ENCODE measurements around the gene ZNF397. TPM values are rescaled to one million over a fixed set of nuclear protein-coding genes. Genes with fewer than 3 reads are reported as not detected.

ZNF397 gene
- polyA plus RNA-seq, 1 donor from 2014 or later, result 58.7 TPM

GRCh38 chr18:35201256-35201931 is 39.4 kb upstream of the ZNF397 start:
- Histone ChIP-seq H2AFZ (ENCODE audit: low read depth, low read length) (no peak overlapping the region), H3K27ac (ENCODE audit: low read length) (no peak overlapping the region), H3K36me3 (ENCODE audit: insufficient read depth, low read length) (no peaks in the 10 kb centered on the region)

DNA sequence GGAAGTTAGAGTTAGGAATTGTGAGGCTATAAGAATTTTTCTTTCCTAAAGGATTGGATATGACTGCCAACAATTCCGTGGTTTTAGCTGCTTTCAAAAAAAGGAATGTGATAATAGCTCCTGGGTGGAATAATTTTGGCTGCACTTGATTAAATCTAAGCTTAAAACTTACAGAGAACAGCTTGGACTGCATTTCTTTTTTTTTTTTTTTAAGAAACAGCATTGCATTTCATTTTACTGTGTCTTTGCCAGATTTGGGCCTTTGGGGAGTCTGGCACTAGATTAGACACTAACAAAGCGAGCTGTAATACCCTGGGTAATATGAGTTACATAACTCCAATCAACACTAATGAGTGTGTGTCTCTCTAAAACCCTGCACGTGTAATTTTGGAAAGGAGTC is 37.8 kb upstream of the ZNF397 start:
- no peaks in the 10 kb centered on the region for H3K9me2 ChIP-seq (ENCODE audit: insufficient read depth, low read length)
- H4K20me1 ChIP-seq (ENCODE audit: insufficient read depth), result no peaks in the 10 kb centered on the region
- no peaks in the 10 kb centered on the region for H3K9me3 ChIP-seq (ENCODE audit: low read length)
- no peak overlapping the region for H3K27ac ChIP-seq (ENCODE audit: low read length)
- H3K4me2 ChIP-seq (ENCODE audit: low read length), result no peak overlapping the region
- H3F3A ChIP-seq (ENCODE audit: insufficient read depth, low read length, poor library complexity, severe bottlenecking), result no peaks in the 10 kb centered on the region
- no peak overlapping the region for H3K4me3 ChIP-seq (ENCODE audit: low read length)
- no peak overlapping the region for H3K9ac ChIP-seq (ENCODE audit: low read length)
- H3K79me2 ChIP-seq (replicated peaks; ENCODE audit: insufficient read depth, low read length), result no peaks in the 10 kb centered on the region
- H2AFZ ChIP-seq (ENCODE audit: low read depth, low read length), result no peak overlapping the region
- H3K36me3 ChIP-seq (ENCODE audit: insufficient read depth, low read length), result no peaks in the 10 kb centered on the region
- no peaks in the 10 kb centered on the region for H3K27me3 ChIP-seq (ENCODE audit: insufficient read depth, low read depth, low read length)
- TF ChIP-seq RAD21 (conservative IDR thresholded peaks at IDR 0.05) (no peak), POLR2AphosphoS5 (IDR thresholded peaks at IDR 0.05) (no peak), MXI1 (conservative IDR thresholded peaks at IDR 0.05; ENCODE audit: poor library complexity, severe bottlenecking) (no peak), EZH2 (IDR thresholded peaks at IDR 0.05; ENCODE audit: borderline replicate concordance, insufficient read depth, low read length, poor library complexity, severe bottlenecking) (no peak), REST (IDR thresholded peaks at IDR 0.05; ENCODE audit: borderline replicate concordance) (no peak), TAF1 (IDR thresholded peaks at IDR 0.05; ENCODE audit: low read depth) (no peak), EP300 (conservative IDR thresholded peaks at IDR 0.05; ENCODE audit: poor library complexity, severe bottlenecking) (no peak), SMC3 (conservative IDR thresholded peaks at IDR 0.05; ENCODE audit: poor library complexity) (no peak)

More at GRCh38 chr18:35201256-35201931, 39.4 kb upstream of the ZNF397 start:
- Histone ChIP-seq H3K4me2 (ENCODE audit: low read length) (no peak overlapping the region), H3K9me3 (ENCODE audit: low read length) (no peaks in the 10 kb centered on the region), H3K9ac (ENCODE audit: low read length) (no peak overlapping the region), H3K4me3 (ENCODE audit: low read length) (no peak overlapping the region), H3K79me2 (replicated peaks; ENCODE audit: insufficient read depth, low read length) (no peaks in the 10 kb centered on the region), H3K27me3 (ENCODE audit: insufficient read depth, low read depth, low read length) (no peaks in the 10 kb centered on the region), H3F3A (ENCODE audit: insufficient read depth, low read length, poor library complexity, severe bottlenecking) (no peaks in the 10 kb centered on the region), H3K9me2 (ENCODE audit: insufficient read depth, low read length) (no peaks in the 10 kb centered on the region), H4K20me1 (ENCODE audit: insufficient read depth) (no peaks in the 10 kb centered on the region)
- TF ChIP-seq RAD21 (conservative IDR thresholded peaks at IDR 0.05), result no peak
- TF ChIP-seq, protein P1, sequence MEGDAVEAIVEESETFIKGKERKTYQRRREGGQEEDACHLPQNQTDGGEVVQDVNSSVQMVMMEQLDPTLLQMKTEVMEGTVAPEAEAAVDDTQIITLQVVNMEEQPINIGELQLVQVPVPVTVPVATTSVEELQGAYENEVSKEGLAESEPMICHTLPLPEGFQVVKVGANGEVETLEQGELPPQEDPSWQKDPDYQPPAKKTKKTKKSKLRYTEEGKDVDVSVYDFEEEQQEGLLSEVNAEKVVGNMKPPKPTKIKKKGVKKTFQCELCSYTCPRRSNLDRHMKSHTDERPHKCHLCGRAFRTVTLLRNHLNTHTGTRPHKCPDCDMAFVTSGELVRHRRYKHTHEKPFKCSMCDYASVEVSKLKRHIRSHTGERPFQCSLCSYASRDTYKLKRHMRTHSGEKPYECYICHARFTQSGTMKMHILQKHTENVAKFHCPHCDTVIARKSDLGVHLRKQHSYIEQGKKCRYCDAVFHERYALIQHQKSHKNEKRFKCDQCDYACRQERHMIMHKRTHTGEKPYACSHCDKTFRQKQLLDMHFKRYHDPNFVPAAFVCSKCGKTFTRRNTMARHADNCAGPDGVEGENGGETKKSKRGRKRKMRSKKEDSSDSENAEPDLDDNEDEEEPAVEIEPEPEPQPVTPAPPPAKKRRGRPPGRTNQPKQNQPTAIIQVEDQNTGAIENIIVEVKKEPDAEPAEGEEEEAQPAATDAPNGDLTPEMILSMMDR (IDR thresholded peaks at IDR 0.05; ENCODE audit: poor library complexity, severe bottlenecking), result no peak
- no peak for TF ChIP-seq REST (IDR thresholded peaks at IDR 0.05; ENCODE audit: borderline replicate concordance)
- TF ChIP-seq POLR2AphosphoS5 (IDR thresholded peaks at IDR 0.05), result no peak
- TF ChIP-seq TAF1 (IDR thresholded peaks at IDR 0.05; ENCODE audit: low read depth), result no peak
- no peak for TF ChIP-seq EZH2 (IDR thresholded peaks at IDR 0.05; ENCODE audit: borderline replicate concordance, insufficient read depth, low read length, poor library complexity, severe bottlenecking)
- TF ChIP-seq EP300 (conservative IDR thresholded peaks at IDR 0.05; ENCODE audit: poor library complexity, severe bottlenecking), result no peak
- no peak for TF ChIP-seq SMC3 (conservative IDR thresholded peaks at IDR 0.05; ENCODE audit: poor library complexity)
- no peak for TF ChIP-seq MXI1 (conservative IDR thresholded peaks at IDR 0.05; ENCODE audit: poor library complexity, severe bottlenecking)

All from neural cell (in vitro differentiated cells).